Measurements from ENCODE around the gene PSMB11.

The PSMB11 gene

DNA sequence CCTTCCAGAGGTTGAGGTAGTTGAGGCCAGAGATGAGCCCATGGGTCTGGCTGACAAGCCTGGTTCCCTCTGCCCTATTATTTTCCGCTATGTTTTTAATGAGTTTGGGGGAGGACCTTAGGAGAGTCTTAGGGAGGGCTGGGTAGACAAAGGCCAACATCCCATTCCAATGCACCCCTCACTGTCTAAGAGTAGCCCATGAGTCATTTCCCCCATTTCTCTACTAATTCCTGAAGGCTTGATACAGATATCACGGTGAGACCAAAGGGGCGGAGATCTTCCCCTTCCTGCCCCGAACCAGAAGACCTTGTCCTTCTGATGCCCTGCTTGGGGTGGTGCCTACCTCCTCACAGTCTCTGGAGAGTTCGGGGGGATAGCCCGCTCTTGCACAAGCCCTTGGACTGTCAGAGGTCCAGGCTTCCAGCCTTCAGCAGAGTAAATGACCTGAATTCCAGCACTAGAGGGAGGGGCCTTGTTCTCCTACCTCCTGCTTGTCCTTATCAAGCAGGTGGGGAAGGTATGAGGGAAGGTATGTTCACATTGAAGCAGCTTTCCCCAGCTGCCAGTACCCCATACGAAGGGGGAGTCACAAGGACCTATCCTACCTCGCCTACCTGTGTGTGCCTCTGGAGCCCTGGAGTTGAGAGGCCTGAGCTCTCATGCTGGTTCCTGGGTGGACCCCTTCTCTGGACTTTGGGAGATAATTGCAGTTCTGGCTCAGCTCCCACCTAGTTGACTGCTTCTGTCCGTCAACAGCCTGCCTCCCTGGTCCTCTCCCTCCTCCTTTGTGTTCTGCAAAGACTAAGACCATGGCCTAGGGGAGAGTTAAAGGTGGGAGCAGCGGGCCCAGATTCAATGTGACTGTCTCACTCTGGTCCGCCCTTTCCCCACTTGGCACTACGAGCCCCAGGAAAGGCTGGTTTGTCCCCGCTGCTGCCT is 3.7 kb downstream of the PSMB11 start:
- peaks cover 18% of the 10 kb centered on the region for H3K36me3 ChIP-seq (ENCODE audit: control insufficient read depth, insufficient read depth, low read length)
- H3K4me1 ChIP-seq (ENCODE audit: control insufficient read depth, insufficient read depth, low read length), result peaks cover 15% of the 10 kb centered on the region; the same call in 1 of the 2 replicates
- no peak overlapping the region for H3K4me3 ChIP-seq (ENCODE audit: low read depth, low read length)
- no peaks in the 10 kb centered on the region for H3K9me3 ChIP-seq (ENCODE audit: control insufficient read depth, insufficient read depth, low read depth, low read length)
- no peak overlapping the region for H3K9ac ChIP-seq (ENCODE audit: low read length)
- no peak overlapping the region for H3K27ac ChIP-seq (ENCODE audit: low read depth, low read length)
- H3K27me3 ChIP-seq (ENCODE audit: control insufficient read depth, insufficient read depth, low read length), result no peaks in the 10 kb centered on the region

DNA sequence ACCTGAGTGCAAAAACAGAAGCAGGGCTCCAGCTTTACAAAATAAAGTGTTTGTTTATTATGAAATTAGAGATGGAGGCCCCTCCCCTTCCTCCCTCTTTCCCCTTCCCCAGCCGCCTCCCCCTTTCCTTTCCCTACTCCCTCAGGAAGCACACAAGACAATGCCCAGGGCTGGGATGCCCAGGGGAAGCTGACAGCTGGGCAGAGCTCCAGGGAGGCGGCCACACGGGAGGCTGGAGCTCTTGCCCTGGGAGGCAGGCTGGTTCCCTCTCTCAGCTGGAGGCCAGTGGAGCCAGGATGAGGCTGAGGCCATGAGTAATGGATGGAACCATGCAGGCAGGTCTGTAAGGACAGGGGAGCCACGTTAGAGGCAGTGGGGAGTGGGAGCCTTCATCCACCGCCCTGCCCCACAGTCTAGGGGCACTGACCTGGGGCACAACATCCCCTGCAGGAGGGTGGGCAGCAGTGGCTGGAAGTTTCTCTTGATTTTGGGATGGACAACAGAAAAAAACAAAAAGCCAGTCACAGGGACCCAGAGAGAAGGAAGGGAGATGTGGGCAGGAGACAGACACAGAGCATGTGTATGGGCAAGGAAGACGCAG is 5.1 kb downstream of the PSMB11 start:
- Histone ChIP-seq H3K27me3 (ENCODE audit: control insufficient read depth, insufficient read depth, low read length) (no peaks in the 10 kb centered on the region), H3K36me3 (ENCODE audit: control insufficient read depth, insufficient read depth, low read length) (peaks cover 21% of the 10 kb centered on the region), H3K9ac (ENCODE audit: low read length) (no peak overlapping the region), H3K9me3 (ENCODE audit: control insufficient read depth, insufficient read depth, low read depth, low read length) (no peaks in the 10 kb centered on the region), H3K27ac (ENCODE audit: low read depth, low read length) (no peak overlapping the region), H3K4me3 (ENCODE audit: low read depth, low read length) (no peak overlapping the region), H3K4me1 (ENCODE audit: control insufficient read depth, insufficient read depth, low read length) (peaks cover 17% of the 10 kb centered on the region; the same call in 1 of the 2 replicates)

GRCh38 chr14:23047751-23048693 is 6.0 kb downstream of the PSMB11 start:
- no peak overlapping the region for H3K27ac ChIP-seq (ENCODE audit: low read depth, low read length)
- no peaks in the 10 kb centered on the region for H3K27me3 ChIP-seq (ENCODE audit: control insufficient read depth, insufficient read depth, low read length)
- H3K9ac ChIP-seq (ENCODE audit: low read length), result no peak overlapping the region
- peaks cover 25% of the 10 kb centered on the region for H3K36me3 ChIP-seq (ENCODE audit: control insufficient read depth, insufficient read depth, low read length)
- no peaks in the 10 kb centered on the region for H3K9me3 ChIP-seq (ENCODE audit: control insufficient read depth, insufficient read depth, low read depth, low read length)
- peaks cover 21% of the 10 kb centered on the region; the same call in 1 of the 2 replicates for H3K4me1 ChIP-seq (ENCODE audit: control insufficient read depth, insufficient read depth, low read length)
- no peak overlapping the region for H3K4me3 ChIP-seq (ENCODE audit: low read depth, low read length)

DNA sequence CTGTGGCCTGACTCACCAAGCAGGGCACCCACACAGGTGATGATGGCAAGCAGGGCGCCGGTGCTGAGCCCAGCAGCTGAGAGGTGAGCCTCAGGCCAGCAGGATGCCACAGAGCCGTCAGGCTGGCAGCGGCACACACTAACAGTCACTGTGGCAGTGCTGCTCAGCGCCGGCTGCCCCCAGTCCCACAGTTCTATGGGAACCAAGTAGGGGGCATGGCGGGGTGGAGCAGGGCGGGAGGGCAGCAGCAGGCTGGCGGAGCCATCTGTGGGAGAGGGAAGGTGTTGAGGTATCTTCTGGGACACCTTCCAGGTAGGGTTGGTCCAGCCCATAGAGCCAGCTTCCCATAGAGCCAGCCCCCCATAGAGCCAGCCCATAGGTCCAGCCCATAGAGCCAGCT is 7.0 kb downstream of the PSMB11 start:
- Histone ChIP-seq H3K4me1 (ENCODE audit: control insufficient read depth, insufficient read depth, low read length) (peaks cover 20% of the 10 kb centered on the region; the same call in 1 of the 2 replicates), H3K27ac (ENCODE audit: low read depth, low read length) (no peak overlapping the region), H3K9ac (ENCODE audit: low read length) (no peak overlapping the region), H3K9me3 (ENCODE audit: control insufficient read depth, insufficient read depth, low read depth, low read length) (no peaks in the 10 kb centered on the region), H3K36me3 (ENCODE audit: control insufficient read depth, insufficient read depth, low read length) (peaks cover 28% of the 10 kb centered on the region), H3K27me3 (ENCODE audit: control insufficient read depth, insufficient read depth, low read length) (no peaks in the 10 kb centered on the region), H3K4me3 (ENCODE audit: low read depth, low read length) (no peak overlapping the region)

- Histone ChIP-seq H3K9me3 (ENCODE audit: control insufficient read depth, insufficient read depth, low read depth, low read length) (no peaks in the 10 kb centered on the region), H3K27ac (ENCODE audit: low read depth, low read length) (no peak overlapping the region), H3K4me3 (ENCODE audit: low read depth, low read length) (no peak overlapping the region), H3K36me3 (ENCODE audit: control insufficient read depth, insufficient read depth, low read length) (peaks cover 32% of the 10 kb centered on the region), H3K4me1 (ENCODE audit: control insufficient read depth, insufficient read depth, low read length) (peaks cover 17% of the 10 kb centered on the region), H3K27me3 (ENCODE audit: control insufficient read depth, insufficient read depth, low read length) (no peaks in the 10 kb centered on the region), H3K9ac (ENCODE audit: low read length) (no peak overlapping the region)
Observed at GRCh38 chr14:23051141-23052057, 9.4 kb downstream of the PSMB11 start.

- Histone ChIP-seq H3K4me1 (ENCODE audit: control insufficient read depth, insufficient read depth, low read length) (peaks cover 20% of the 10 kb centered on the region), H3K27me3 (ENCODE audit: control insufficient read depth, insufficient read depth, low read length) (peaks cover 4% of the 10 kb centered on the region; the same call in 1 of the 2 replicates), H3K9me3 (ENCODE audit: control insufficient read depth, insufficient read depth, low read depth, low read length) (no peaks in the 10 kb centered on the region), H3K36me3 (ENCODE audit: control insufficient read depth, insufficient read depth, low read length) (peaks cover 32% of the 10 kb centered on the region), H3K4me3 (ENCODE audit: low read depth, low read length) (no peak overlapping the region), H3K27ac (ENCODE audit: low read depth, low read length) (no peak overlapping the region), H3K9ac (ENCODE audit: low read length) (no peak overlapping the region)
Observed at GRCh38 chr14:23052182-23052623, 10.2 kb downstream of the PSMB11 start.

GRCh38 chr14:23052671-23053070 is 10.7 kb downstream of the PSMB11 start:
- H3K27ac ChIP-seq (ENCODE audit: low read depth, low read length), result no peak overlapping the region
- H3K9me3 ChIP-seq (ENCODE audit: control insufficient read depth, insufficient read depth, low read depth, low read length), result no peaks in the 10 kb centered on the region
- no peak overlapping the region for H3K9ac ChIP-seq (ENCODE audit: low read length)
- H3K36me3 ChIP-seq (ENCODE audit: control insufficient read depth, insufficient read depth, low read length), result peaks cover 32% of the 10 kb centered on the region
- H3K27me3 ChIP-seq (ENCODE audit: control insufficient read depth, insufficient read depth, low read length), result peaks cover 4% of the 10 kb centered on the region; the same call in 1 of the 2 replicates
- H3K4me1 ChIP-seq (ENCODE audit: control insufficient read depth, insufficient read depth, low read length), result peaks cover 19% of the 10 kb centered on the region
- no peak overlapping the region for H3K4me3 ChIP-seq (ENCODE audit: low read depth, low read length)

GRCh38 chr14:23053426-23053825 is 11.4 kb downstream of the PSMB11 start:
- Histone ChIP-seq H3K36me3 (ENCODE audit: control insufficient read depth, insufficient read depth, low read length) (peaks cover 32% of the 10 kb centered on the region), H3K9me3 (ENCODE audit: control insufficient read depth, insufficient read depth, low read depth, low read length) (no peaks in the 10 kb centered on the region), H3K27me3 (ENCODE audit: control insufficient read depth, insufficient read depth, low read length) (peaks cover 4% of the 10 kb centered on the region; the same call in 1 of the 2 replicates), H3K9ac (ENCODE audit: low read length) (no peak overlapping the region), H3K4me3 (ENCODE audit: low read depth, low read length) (no peak overlapping the region), H3K4me1 (ENCODE audit: control insufficient read depth, insufficient read depth, low read length) (peaks cover 19% of the 10 kb centered on the region), H3K27ac (ENCODE audit: low read depth, low read length) (no peak overlapping the region)

GRCh38 chr14:23054000-23054811 is 12.2 kb downstream of the PSMB11 start:
- no peak overlapping the region for H3K9ac ChIP-seq (ENCODE audit: low read length)
- H3K4me3 ChIP-seq (ENCODE audit: low read depth, low read length), result no peak overlapping the region
- peaks cover 19% of the 10 kb centered on the region for H3K4me1 ChIP-seq (ENCODE audit: control insufficient read depth, insufficient read depth, low read length)
- H3K36me3 ChIP-seq (ENCODE audit: control insufficient read depth, insufficient read depth, low read length), result peaks cover 32% of the 10 kb centered on the region
- H3K27me3 ChIP-seq (ENCODE audit: control insufficient read depth, insufficient read depth, low read length), result peaks cover 4% of the 10 kb centered on the region; the same call in 1 of the 2 replicates
- H3K9me3 ChIP-seq (ENCODE audit: control insufficient read depth, insufficient read depth, low read depth, low read length), result no peaks in the 10 kb centered on the region
- no peak overlapping the region for H3K27ac ChIP-seq (ENCODE audit: low read depth, low read length)
